Lower leg skin (tissue), 4 donors: ENCODE data around the gene FNBP1L. TPM values are rescaled to one million over a fixed set of nuclear protein-coding genes. Genes with fewer than 3 reads are reported as not detected.

Experiments
- DNase-seq, 2 donors: peaks; one replicate each; pipeline ENCODE4 v3.0.0-alpha.2; 2019; ENCODE audit warnings: low spot score in 2 of 2
- H3K4me3 ChIP-seq: fragments of 200-600 bp; sonication (generic); 2 replicates; pipeline ENCODE4 v1.5.1; 2017; ENCODE audit warnings: mild to moderate bottlenecking, low read depth; ENCODE audit not compliant: poor library complexity, severe bottlenecking
- CTCF ChIP-seq, 3 donors: fragments of 450-650 bp; IDR thresholded peaks; one replicate each; pipeline ENCODE4 v1.5.1; 2016; ENCODE audit warnings: antibody characterized with exemption in 3 of 3, mild to moderate bottlenecking in 3 of 3, moderate library complexity in 2 of 3
- POLR2A ChIP-seq, 2 donors: fragments of 450-650 bp; IDR thresholded peaks; one replicate each; pipeline ENCODE4 v1.6.1; 2016 to 2017; ENCODE audit warnings: antibody characterized with exemption in 2 of 2, mild to moderate bottlenecking in 1 of 2, moderate library complexity in 1 of 2
- WGBS, 2 donors: methylation state at CpG; one replicate each; pipeline ENCODE4 v1.1.5; 2018; 5-methylcytosine and 5-hydroxymethylcytosine counted together
- intact Hi-C: fragments of 100-400 bp; cut with DNase I; formaldehyde crosslinking; loops from one replicate; pipeline ENCODE4 v1.15.0; 2023; ENCODE audit warnings: low total_unique reads
- total RNA-seq, 4 donors: library from RNA; depleted of rRNA; stranded (reverse); fragments of >200 nt; gene quantifications; one replicate each; pipeline ENCODE4 v1.1.0, GENCODE V29; 2016

Gene FNBP1L
- total RNA-seq, 4 donors from 2014 or later: 19.4 to 30.4 (median 21.9) TPM

- H3K4me3 ChIP-seq: no peak overlapping the region
- DNase-seq: no peak
- no peak for TF ChIP-seq CTCF (IDR thresholded peaks at IDR 0.05)
- TF ChIP-seq POLR2A (IDR thresholded peaks at IDR 0.05): no peak
- intact Hi-C loops: no loop called here
Measured at GRCh38 chr1:93533677-93534076, 85.8 kb downstream of the FNBP1L start.

GRCh38 chr1:93537396-93537795, 89.5 kb downstream of the FNBP1L start:
- no peak overlapping the region for H3K4me3 ChIP-seq
- DNase-seq: no peak
- TF ChIP-seq CTCF (IDR thresholded peaks at IDR 0.05) (no peak), POLR2A (IDR thresholded peaks at IDR 0.05) (no peak)
- intact Hi-C loops: no loop called here

- no peak for TF ChIP-seq POLR2A (IDR thresholded peaks at IDR 0.05)
- no peak for TF ChIP-seq CTCF (IDR thresholded peaks at IDR 0.05)
- no peak for DNase-seq
Measured at GRCh38 chr1:93537924-93538323, 90.0 kb downstream of the FNBP1L start.

GRCh38 chr1:93541045-93541444, 93.1 kb downstream of the FNBP1L start:
- WGBS, 2 donors: 71 to 73% methylated on average over 4 of the region's 4 CpGs
- DNase-seq: no peak
- TF ChIP-seq POLR2A (IDR thresholded peaks at IDR 0.05): no peak
- TF ChIP-seq CTCF (IDR thresholded peaks at IDR 0.05): no peak
- intact Hi-C loops: no loop called here
- H3K4me3 ChIP-seq: no peak overlapping the region

More at GRCh38 chr1:93537924-93538323, 90.0 kb downstream of the FNBP1L start:
- H3K4me3 ChIP-seq: no peak overlapping the region
- WGBS, 2 donors: 66 to 67% methylated on average over 2 of the region's 2 CpGs
- intact Hi-C loops: no loop called here

GRCh38 chr1:93542398-93542797, 94.5 kb downstream of the FNBP1L start:
- 91 to 94% methylated on average over 1 of the region's 1 CpG for WGBS, 2 donors

More at GRCh38 chr1:93542398-93542797, 94.5 kb downstream of the FNBP1L start:
- intact Hi-C loops: no loop called here
- H3K4me3 ChIP-seq: no peak overlapping the region
- DNase-seq: no peak
- TF ChIP-seq POLR2A (IDR thresholded peaks at IDR 0.05) (no peak), CTCF (IDR thresholded peaks at IDR 0.05) (no peak)
